Spleen (tissue), 11 donors: ENCODE results near the gene EFR3B. TPM values are rescaled to one million over a fixed set of nuclear protein-coding genes. Genes with fewer than 3 reads are reported as not detected.

Source experiments
- DNase-seq: peaks from one replicate; pipeline ENCODE4 v3.0.0-alpha.2; 2020
- H3K27ac ChIP-seq, 8 donors: fragments of 200-600 bp; sonication (generic) in 7 of 8; 1 replicate in 4 of 8; 2 replicates in 4 of 8; pipeline versions ENCODE4 v1.5.0 to v1.8.0; 2016 to 2021; ENCODE audit warnings: inconsistent platforms in 4 of 8, mild to moderate bottlenecking in 4 of 8, moderate library complexity in 1 of 8
- H3K27me3 ChIP-seq, 7 donors: fragments of 200-600 bp; sonication (generic) in 6 of 7; replicated peaks in 1 of 7; 1 replicate in 4 of 7; 2 replicates in 3 of 7; pipeline versions ENCODE4 v1.5.0 to v1.8.0; 2016 to 2021; ENCODE audit warnings: inconsistent platforms in 3 of 7, mild to moderate bottlenecking in 1 of 7
- H3K36me3 ChIP-seq, 6 donors: fragments of 200-600 bp; sonication (generic) in 5 of 6; 1 replicate in 4 of 6; 2 replicates in 2 of 6; pipeline versions ENCODE4 v1.5.0 to v1.8.0; 2016 to 2021; ENCODE audit warnings: inconsistent platforms in 2 of 6
- H3K4me1 ChIP-seq, 6 donors: fragments of 200-600 bp; sonication (generic) in 5 of 6; 1 replicate in 3 of 6; 2 replicates in 3 of 6; pipeline versions ENCODE4 v1.5.0 to v1.8.0; 2016 to 2021; ENCODE audit warnings: inconsistent platforms in 3 of 6
- H3K4me3 ChIP-seq, 8 donors: fragments of 200-600 bp; sonication (generic) in 7 of 8; 1 replicate in 4 of 8; 2 replicates in 4 of 8; pipeline versions ENCODE4 v1.5.0 to v1.8.0; 2016 to 2021; ENCODE audit warnings: inconsistent platforms in 4 of 8, mild to moderate bottlenecking in 4 of 8, moderate library complexity in 2 of 8
- H3K9me3 ChIP-seq, 8 donors: fragments of 200-600 bp; sonication (generic) in 7 of 8; 1 replicate in 4 of 8; 2 replicates in 4 of 8; pipeline versions ENCODE4 v1.5.0 to v1.8.0; 2016 to 2021; ENCODE audit warnings: inconsistent platforms in 4 of 8
- POLR2A ChIP-seq, 3 donors: fragments of 450-650 bp; IDR thresholded peaks; one replicate each; pipeline ENCODE4 v1.5.1; 2017; ENCODE audit warnings: antibody characterized with exemption in 3 of 3, mild to moderate bottlenecking in 1 of 3
- POLR2AphosphoS5 ChIP-seq, 3 donors: sonication (generic); formaldehyde crosslinking; IDR thresholded peaks; one replicate each; pipeline ENCODE4 v1.5.1; 2017; ENCODE audit warnings: antibody characterized with exemption in 3 of 3
- WGBS, 5 donors: extraction: QIAGEN DNeasy Blood & Tissue Kit in 3 of 5; methylation state at CpG; one replicate each; pipeline versions ENCODE4 v1.1.5 to v1.1.7; 2013 to 2018; 5-methylcytosine and 5-hydroxymethylcytosine counted together
- intact Hi-C: fragments of 100-400 bp; cut with DNase I; formaldehyde crosslinking; loops from one replicate; pipeline ENCODE4 v1.15.0; 2023; ENCODE audit warnings: low total_unique reads
- polyA plus RNA-seq, 3 donors: library from polyadenylated mRNA; stranded (reverse); fragments of 200-250 nt; gene quantifications; one replicate each; pipeline ENCODE4 v1.2.1, GENCODE V29; 2013
- total RNA-seq, 7 donors: library from RNA; depleted of rRNA in 3 of 7; stranded (reverse); fragments of >200 nt in 3 of 7; fragmentation: NEBNext Ultra II Directional in 4 of 7; extraction: Animal tissue kit (Norgen Biotek cat#: 25700) in 4 of 7; gene quantifications; one replicate each; pipeline versions ENCODE4 v1.1.0 to v1.2.1, GENCODE V29; 2016 to 2021
- TF ChIP-seq, protein P1 (sequence below), 11 experiments: fragments of 200-600 bp in 7 of 11; fragments of 450-650 bp in 4 of 11; sonication (generic) in 4 of 11; IDR thresholded peaks in 8 of 11; conservative IDR thresholded peaks in 3 of 11; 1 replicate in 7 of 11; 2 replicates in 4 of 11; pipeline versions ENCODE4 v1.4.0 to v1.8.0; 2016 to 2021; ENCODE audit warnings: antibody characterized with exemption in 11 of 11, inconsistent platforms in 4 of 11, mild to moderate bottlenecking in 1 of 11
- donor health status: healthy with polysubstance abuse.
- donor health status: DM: no; HTN: no; CAD: no; lungs with moderate emphysema.
- donor health status: DM: no; HTN: no; CAD: no.
- donor health status: Bipolar disorder and iron deficiency.
- donor health status: healthy.
- donor health status: DM: no; HTN: no; CAD: no.
- donor health status: DM: yes; HTN: yes; CAD: no.

EFR3B gene
- total and polyA plus RNA-seq, 10 donors = 0.22 to 13.2 (median 8.2) TPM

DNA sequence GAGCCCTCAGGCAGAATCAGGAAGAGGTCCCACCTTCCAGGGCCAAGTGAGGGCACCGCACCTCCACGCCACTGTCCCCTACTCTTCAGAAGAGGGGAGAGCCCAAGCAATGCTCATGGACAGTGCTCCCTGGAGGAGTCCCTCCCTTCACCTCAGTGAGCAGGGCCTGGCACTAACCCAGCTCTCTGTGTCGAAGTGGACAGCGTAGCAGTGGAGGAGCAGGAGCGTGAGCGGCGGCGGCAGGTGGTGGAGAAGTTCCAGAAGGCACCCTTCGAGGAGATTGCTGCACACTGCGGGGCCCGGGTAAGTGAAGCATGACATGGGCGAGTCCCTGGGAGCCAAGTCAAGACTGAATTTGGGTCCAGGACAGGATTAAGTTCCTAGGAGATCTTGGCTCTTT lies 109.8 kb downstream of the EFR3B start:
- WGBS, 5 donors = 85 to 93% (median 91%) methylated on average over 9 to 12 of the region's 12 CpGs
- peak; percentile 44 for DNase-seq
- H3K9me3 ChIP-seq = no peaks in the 10 kb centered on the region
- H3K4me1 ChIP-seq = no peaks in the 10 kb centered on the region
- H3K27ac ChIP-seq = no peak overlapping the region
- intact Hi-C loops = no loop called here
- H3K27me3 ChIP-seq = no peaks in the 10 kb centered on the region
- H3K4me3 ChIP-seq = no peak overlapping the region
- TF ChIP-seq POLR2AphosphoS5 (IDR thresholded peaks at IDR 0.05) (no peak), POLR2A (IDR thresholded peaks at IDR 0.05) (no peak)
- TF ChIP-seq, protein P1, sequence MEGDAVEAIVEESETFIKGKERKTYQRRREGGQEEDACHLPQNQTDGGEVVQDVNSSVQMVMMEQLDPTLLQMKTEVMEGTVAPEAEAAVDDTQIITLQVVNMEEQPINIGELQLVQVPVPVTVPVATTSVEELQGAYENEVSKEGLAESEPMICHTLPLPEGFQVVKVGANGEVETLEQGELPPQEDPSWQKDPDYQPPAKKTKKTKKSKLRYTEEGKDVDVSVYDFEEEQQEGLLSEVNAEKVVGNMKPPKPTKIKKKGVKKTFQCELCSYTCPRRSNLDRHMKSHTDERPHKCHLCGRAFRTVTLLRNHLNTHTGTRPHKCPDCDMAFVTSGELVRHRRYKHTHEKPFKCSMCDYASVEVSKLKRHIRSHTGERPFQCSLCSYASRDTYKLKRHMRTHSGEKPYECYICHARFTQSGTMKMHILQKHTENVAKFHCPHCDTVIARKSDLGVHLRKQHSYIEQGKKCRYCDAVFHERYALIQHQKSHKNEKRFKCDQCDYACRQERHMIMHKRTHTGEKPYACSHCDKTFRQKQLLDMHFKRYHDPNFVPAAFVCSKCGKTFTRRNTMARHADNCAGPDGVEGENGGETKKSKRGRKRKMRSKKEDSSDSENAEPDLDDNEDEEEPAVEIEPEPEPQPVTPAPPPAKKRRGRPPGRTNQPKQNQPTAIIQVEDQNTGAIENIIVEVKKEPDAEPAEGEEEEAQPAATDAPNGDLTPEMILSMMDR (IDR thresholded peaks at IDR 0.05 in 8 of 11, conservative IDR thresholded peaks at IDR 0.05 in 3 of 11) = no peak
- H3K36me3 ChIP-seq = peaks cover 0 to 43% (median 0%) of the 10 kb centered on the region in 6 donors

DNA sequence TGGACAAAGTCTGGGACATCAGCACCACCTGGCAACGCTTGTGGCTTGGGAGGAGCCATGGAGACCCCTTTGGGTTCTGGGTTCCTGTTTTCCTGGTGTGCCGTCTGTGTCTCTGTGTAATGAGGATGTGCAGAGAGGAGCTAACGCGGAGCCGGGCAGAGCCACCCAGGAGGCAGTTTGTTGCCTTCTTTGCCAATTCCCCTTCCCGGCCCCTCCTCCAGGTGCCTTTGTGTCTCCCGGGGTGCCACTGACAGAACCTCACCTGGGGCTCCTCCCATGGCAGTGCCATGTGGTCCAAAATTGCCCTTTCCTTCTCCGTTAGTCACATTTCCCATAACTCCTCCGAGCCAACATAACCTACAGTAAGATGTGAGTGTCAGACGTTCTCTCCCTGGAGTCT lies 113.5 kb downstream of the EFR3B start:
- Histone ChIP-seq H3K4me1 (peaks cover 0 to 14% (median under 1%) of the 10 kb centered on the region in 6 donors), H3K27ac (no peak overlapping the region), H3K4me3 (no peak overlapping the region), H3K9me3 (no peaks in the 10 kb centered on the region), H3K27me3 (no peaks in the 10 kb centered on the region), H3K36me3 (peaks cover 0 to 41% (median 0%) of the 10 kb centered on the region in 6 donors)
- intact Hi-C loops = no loop called here
- peak; percentile 51 for DNase-seq
- 76 to 90% (median 81%) methylated on average over 10 of the region's 10 CpGs for WGBS, 5 donors
- no peak for TF ChIP-seq POLR2A (IDR thresholded peaks at IDR 0.05)
- no peak for TF ChIP-seq POLR2AphosphoS5 (IDR thresholded peaks at IDR 0.05)
- TF ChIP-seq, protein P1 (IDR thresholded peaks at IDR 0.05 in 8 of 11, conservative IDR thresholded peaks at IDR 0.05 in 3 of 11) = no peak

DNA sequence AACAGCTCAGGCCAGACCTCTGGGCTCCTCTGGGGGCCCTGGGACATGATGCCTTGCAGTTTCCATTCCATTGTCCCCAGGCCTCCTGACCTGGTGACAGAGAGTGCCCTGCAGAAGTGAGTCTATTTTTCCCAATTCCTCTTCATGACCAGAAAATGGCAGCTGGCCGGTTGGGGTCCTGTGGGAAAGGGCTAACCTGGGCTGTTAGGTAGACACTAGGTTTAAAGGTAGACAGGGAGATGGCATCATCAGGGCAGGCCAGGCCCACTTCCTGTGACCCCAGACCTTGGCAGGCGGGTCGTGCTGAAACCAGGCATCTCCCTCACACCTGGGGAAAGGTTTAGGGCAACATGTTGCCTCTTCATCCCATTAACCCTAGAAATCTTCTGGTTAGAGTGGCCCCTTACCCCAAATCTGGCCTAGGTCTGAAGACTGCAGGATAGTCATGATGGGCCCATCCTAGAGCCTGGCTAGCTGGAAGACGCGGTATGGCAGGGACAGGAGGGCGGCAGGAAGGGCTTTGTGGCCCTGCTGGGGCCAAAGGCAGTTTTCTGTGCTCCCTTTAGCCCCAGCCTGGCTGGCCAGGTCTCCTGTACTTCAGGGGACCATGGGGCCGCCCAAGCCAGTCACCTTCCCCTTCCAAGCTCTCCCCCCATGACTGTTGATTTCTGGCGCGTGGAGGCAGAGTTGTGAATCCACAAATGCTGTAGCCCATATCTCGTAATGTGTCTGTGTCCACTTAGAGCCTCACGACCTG lies 116.4 kb downstream of the EFR3B start:
- no peak for TF ChIP-seq POLR2A (IDR thresholded peaks at IDR 0.05)
- TF ChIP-seq, protein P1 (IDR thresholded peaks at IDR 0.05 in 8 of 11, conservative IDR thresholded peaks at IDR 0.05 in 3 of 11) = no peak
- no peak for TF ChIP-seq POLR2AphosphoS5 (IDR thresholded peaks at IDR 0.05)
- Histone ChIP-seq H3K36me3 (peaks cover 0 to 31% (median 0%) of the 10 kb centered on the region in 6 donors), H3K9me3 (no peaks in the 10 kb centered on the region), H3K4me3 (no peak overlapping the region), H3K27me3 (peaks cover 0 to 3% (median 0%) of the 10 kb centered on the region in 7 donors), H3K27ac (no peak overlapping the region), H3K4me1 (peaks cover 0 to 31% (median 7%) of the 10 kb centered on the region in 6 donors)
- intact Hi-C loops = no loop called here
- peak; percentile 54 for DNase-seq
- WGBS, 5 donors = 90 to 96% (median 95%) methylated on average over 10 to 11 of the region's 11 CpGs

DNA sequence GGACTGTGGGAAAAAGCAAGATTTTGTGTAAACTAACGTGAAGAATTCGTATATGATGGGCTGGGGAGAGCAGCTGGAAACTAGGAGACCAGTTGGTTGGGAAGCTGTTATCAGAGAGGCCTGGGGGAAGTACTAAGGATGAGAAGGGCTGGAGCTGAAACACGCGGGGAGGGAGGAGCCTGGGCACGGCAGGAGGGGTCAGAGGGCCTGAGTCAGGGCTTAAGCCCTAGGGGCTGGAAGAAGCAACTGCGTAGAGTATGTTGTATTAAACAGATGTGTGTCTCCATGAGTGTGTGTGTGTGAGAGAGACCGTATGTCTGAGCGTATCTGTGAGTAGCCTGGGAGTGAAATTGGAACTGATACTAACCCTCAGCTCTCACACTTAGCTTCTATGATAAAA lies 118.1 kb downstream of the EFR3B start:
- 70 to 83% (median 76%) methylated on average over 8 of the region's 8 CpGs for WGBS, 5 donors
- DNase-seq = peak; percentile 43

More for the DNA sequence above, 118.1 kb downstream of the EFR3B start:
- Histone ChIP-seq H3K9me3 (no peaks in the 10 kb centered on the region), H3K27ac (peak overlapping the region in 1 of 8 donors; percentile 92), H3K27me3 (peaks cover 0 to 4% (median 0%) of the 10 kb centered on the region in 7 donors), H3K4me1 (peaks cover 0 to 31% (median 7%) of the 10 kb centered on the region in 6 donors), H3K36me3 (peaks cover 0 to 16% (median 0%) of the 10 kb centered on the region in 6 donors), H3K4me3 (no peak overlapping the region)
- intact Hi-C loops = no loop called here
- TF ChIP-seq POLR2AphosphoS5 (IDR thresholded peaks at IDR 0.05) (no peak), POLR2A (IDR thresholded peaks at IDR 0.05) (no peak)
- TF ChIP-seq, protein P1 (IDR thresholded peaks at IDR 0.05 in 8 of 11, conservative IDR thresholded peaks at IDR 0.05 in 3 of 11) = no peak
